Measurements from ENCODE around the gene C17orf75. TPM values are rescaled to one million over a fixed set of nuclear protein-coding genes. Genes with fewer than 3 reads are reported as not detected.
"Not testable (repeated sequence)": the region's sequence is repeated elsewhere in the genome, so short reads cannot be mapped to it uniquely, and the experiment has no call there.

C17orf75 gene
- total and polyA plus RNA-seq, 4 donors = 8.5 to 23.4 (median 15.3) TPM

DNA sequence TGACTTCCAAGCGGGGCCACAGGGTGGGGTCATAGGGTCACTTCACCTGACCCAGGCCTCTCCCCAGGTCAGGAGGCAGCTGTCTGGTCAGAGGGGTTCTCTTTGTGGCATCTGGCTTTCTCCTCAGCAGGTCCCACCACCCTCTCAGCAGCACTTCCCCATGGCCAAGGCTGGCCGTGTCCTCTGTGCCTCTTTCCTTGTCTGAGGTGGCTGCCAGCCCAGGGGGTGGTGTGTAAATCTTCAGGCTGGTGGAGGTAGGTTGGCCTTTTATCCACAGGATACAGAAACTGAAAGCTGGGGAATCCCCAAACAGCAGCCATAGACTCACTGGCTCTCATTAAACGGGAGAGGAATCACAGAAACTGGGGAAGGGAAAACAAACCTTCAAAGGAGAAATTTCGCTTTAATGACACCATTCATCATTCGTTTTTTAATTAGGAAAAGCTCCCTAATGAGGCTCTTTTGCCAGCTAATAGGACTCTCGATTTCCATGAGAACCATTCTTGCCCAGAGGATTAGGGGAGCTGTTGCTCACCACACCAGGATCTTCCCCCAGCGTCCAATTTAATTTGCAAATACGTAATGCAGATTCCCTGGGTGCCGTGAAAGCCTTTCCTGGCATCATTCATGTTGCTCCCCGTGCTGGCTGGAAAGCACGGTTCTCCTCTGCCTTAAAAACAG, 18.0 kb downstream of the C17orf75 start:
- no peak for DNase-seq
- WGBS, 2 donors = 33 to 50% methylated on average over 11 of the region's 11 CpGs
- H3K27ac ChIP-seq (ENCODE audit: low read depth in 1 of 2, low read length in 1 of 2) = peak overlapping the region in 1 of 2 donors; percentile 35
- ATAC-seq (ENCODE audit: insufficient read depth, low FRiP score) = no peak
- no peak for TF ChIP-seq CTCF (IDR thresholded peaks at IDR 0.05; ENCODE audit: control extremely low read depth, extremely low read depth)
- H3K9ac ChIP-seq (ENCODE audit: insufficient read depth in 1 of 2, low read length in 2 of 2) = no peak overlapping the region
- H3K9me3 ChIP-seq (ENCODE audit: control insufficient read depth in 4 of 4, insufficient read depth in 3 of 4, low read length in 3 of 4) = no peaks in the 10 kb centered on the region
- no peak overlapping the region for H3K4me3 ChIP-seq
- no peaks in the 10 kb centered on the region for H3K36me3 ChIP-seq (ENCODE audit: control insufficient read depth in 4 of 4, insufficient read depth in 4 of 4, low read length in 4 of 4)
- H3K27me3 ChIP-seq (ENCODE audit: control insufficient read depth in 3 of 3, insufficient read depth in 3 of 3, low read length in 2 of 3) = no peaks in the 10 kb centered on the region
- peaks cover 0 to 1% (median 0%) of the 10 kb centered on the region in 5 donors for H3K4me1 ChIP-seq (ENCODE audit: control insufficient read depth in 5 of 5, insufficient read depth in 5 of 5, low read length in 5 of 5)

DNA sequence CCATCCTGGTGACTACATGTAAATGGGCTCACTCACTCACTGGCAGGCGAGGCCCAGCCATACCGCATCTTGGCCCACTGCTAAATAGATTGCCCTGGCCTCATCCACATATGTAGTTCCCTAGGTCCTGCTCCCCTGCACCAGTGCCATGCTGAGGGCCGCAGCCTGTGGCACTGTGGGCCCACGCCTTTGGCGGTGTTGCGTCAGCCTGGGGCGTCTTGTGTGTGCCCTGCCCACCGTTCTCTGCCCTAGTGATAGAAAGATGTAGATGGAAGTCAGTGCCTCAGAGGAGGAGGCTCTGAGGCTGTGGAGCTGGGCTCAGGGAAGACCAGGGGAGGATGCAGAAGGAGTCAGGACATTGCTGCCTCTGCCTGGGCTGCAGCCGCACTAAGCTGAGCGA, 18.9 kb downstream of the C17orf75 start:
- DNase-seq (no peak), ATAC-seq (ENCODE audit: insufficient read depth, low FRiP score) (no peak)
- no peaks in the 10 kb centered on the region for H3K9me3 ChIP-seq (ENCODE audit: control insufficient read depth in 4 of 4, insufficient read depth in 3 of 4, low read length in 3 of 4)
- H3K9ac ChIP-seq (ENCODE audit: insufficient read depth in 1 of 2, low read length in 2 of 2) = no peak overlapping the region
- H3K36me3 ChIP-seq (ENCODE audit: control insufficient read depth in 4 of 4, insufficient read depth in 4 of 4, low read length in 4 of 4) = no peaks in the 10 kb centered on the region
- H3K4me3 ChIP-seq = no peak overlapping the region
- peaks cover 0 to 1% (median 0%) of the 10 kb centered on the region in 5 donors for H3K4me1 ChIP-seq (ENCODE audit: control insufficient read depth in 5 of 5, insufficient read depth in 5 of 5, low read length in 5 of 5)
- no peak for TF ChIP-seq CTCF (IDR thresholded peaks at IDR 0.05; ENCODE audit: control extremely low read depth, extremely low read depth)
- H3K27ac ChIP-seq (ENCODE audit: low read depth in 1 of 2, low read length in 1 of 2) = no peak overlapping the region
- H3K27me3 ChIP-seq (ENCODE audit: control insufficient read depth in 3 of 3, insufficient read depth in 3 of 3, low read length in 2 of 3) = no peaks in the 10 kb centered on the region
- 79 to 92% methylated on average over 10 of the region's 10 CpGs for WGBS, 2 donors

DNA sequence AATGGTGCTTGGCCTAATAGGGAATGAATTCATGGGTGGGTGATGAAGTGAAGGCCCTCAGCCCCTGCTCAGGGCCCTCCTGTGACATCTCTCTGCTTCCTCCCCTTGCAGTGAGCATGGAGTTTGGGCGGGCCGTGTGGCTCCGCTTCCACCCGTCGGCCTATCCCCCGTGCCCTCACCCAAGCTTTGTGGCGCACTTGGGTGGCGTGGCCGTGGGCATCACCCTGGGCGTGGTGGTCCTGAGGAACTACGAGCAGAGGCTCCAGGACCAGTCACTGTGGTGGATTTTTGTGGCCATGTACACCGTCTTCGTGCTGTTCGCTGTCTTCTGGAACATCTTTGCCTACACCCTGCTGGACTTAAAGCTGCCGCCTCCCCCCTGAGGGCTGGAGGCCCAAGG, 21.1 kb downstream of the C17orf75 start:
- DNase-seq (no peak), ATAC-seq (ENCODE audit: insufficient read depth, low FRiP score) (no peak)
- WGBS, 2 donors = 93 to 95% methylated on average over 15 of the region's 15 CpGs
- Histone ChIP-seq H3K4me1 (ENCODE audit: control insufficient read depth in 5 of 5, insufficient read depth in 5 of 5, low read length in 5 of 5) (peaks cover 0 to 1% (median 0%) of the 10 kb centered on the region in 5 donors), H3K36me3 (ENCODE audit: control insufficient read depth in 4 of 4, insufficient read depth in 4 of 4, low read length in 4 of 4) (no peaks in the 10 kb centered on the region), H3K27me3 (ENCODE audit: control insufficient read depth in 3 of 3, insufficient read depth in 3 of 3, low read length in 2 of 3) (no peaks in the 10 kb centered on the region), H3K9me3 (ENCODE audit: control insufficient read depth in 4 of 4, insufficient read depth in 3 of 4, low read length in 3 of 4) (no peaks in the 10 kb centered on the region), H3K9ac (ENCODE audit: insufficient read depth in 1 of 2, low read length in 2 of 2) (no peak overlapping the region), H3K4me3 (no peak overlapping the region), H3K27ac (ENCODE audit: low read depth in 1 of 2, low read length in 1 of 2) (no peak overlapping the region)
- no peak for TF ChIP-seq CTCF (IDR thresholded peaks at IDR 0.05; ENCODE audit: control extremely low read depth, extremely low read depth)

GRCh38 chr17:32320080-32320479, 21.9 kb downstream of the C17orf75 start:
- H3K9ac ChIP-seq (ENCODE audit: insufficient read depth in 1 of 2, low read length in 2 of 2); ATAC-seq (ENCODE audit: insufficient read depth, low FRiP score); H3K27ac ChIP-seq (ENCODE audit: low read depth in 1 of 2, low read length in 1 of 2); H3K27me3 ChIP-seq (ENCODE audit: control insufficient read depth in 3 of 3, insufficient read depth in 3 of 3, low read length in 2 of 3); H3K4me3 ChIP-seq; DNase-seq; H3K4me1 ChIP-seq (ENCODE audit: control insufficient read depth in 5 of 5, insufficient read depth in 5 of 5, low read length in 5 of 5); H3K9me3 ChIP-seq (ENCODE audit: control insufficient read depth in 4 of 4, insufficient read depth in 3 of 4, low read length in 3 of 4); H3K36me3 ChIP-seq (ENCODE audit: control insufficient read depth in 4 of 4, insufficient read depth in 4 of 4, low read length in 4 of 4): not testable (repeated sequence)
- WGBS, 2 donors = 91 to 93% methylated on average over 6 of the region's 6 CpGs

Data from lung (tissue), 12 donors.